HFF-Myc (cell line): ENCODE data around the gene ZNF687.

Experiments
- DNase-seq: peaks from one replicate; pipeline ENCODE4 v3.0.0-alpha.2; 2011; ENCODE audit warnings: low read depth; ENCODE audit errors: extremely low read depth
- H3K4me3 ChIP-seq: replicated peaks from 2 replicates; pipeline ENCODE4 v1.5.1; 2011; ENCODE audit warnings: low read depth, mild to moderate bottlenecking, control low read depth, low read length
- CTCF ChIP-seq: IDR thresholded peaks from 2 replicates; pipeline ENCODE4 v1.5.1; 2012; ENCODE audit warnings: mild to moderate bottlenecking, low read depth, low read length, control low read depth; ENCODE audit errors: missing control alignments

The ZNF687 gene

GRCh38 chr1:151282883-151283725 lies 1.0 kb downstream of the ZNF687 start:
- no peak for DNase-seq
- TF ChIP-seq CTCF = no peak

GRCh38 chr1:151284013-151284577 lies 2.0 kb downstream of the ZNF687 start:
- no peak for DNase-seq
- H3K4me3 ChIP-seq = peak overlapping the region; percentile 57
- TF ChIP-seq CTCF = no peak

More at GRCh38 chr1:151282883-151283725, 1.0 kb downstream of the ZNF687 start:
- H3K4me3 ChIP-seq = peak overlapping the region; percentile 57

GRCh38 chr1:151286619-151287340 lies 4.7 kb downstream of the ZNF687 start:
- no peak for TF ChIP-seq CTCF
- no peak for DNase-seq
- H3K4me3 ChIP-seq = no peak overlapping the region

- H3K4me3 ChIP-seq = no peak overlapping the region
- no peak for TF ChIP-seq CTCF
- DNase-seq = no peak
These were observed 5.2 kb downstream of the ZNF687 start for GRCh38 chr1:151287341-151287699.

GRCh38 chr1:151287767-151288500 lies 5.8 kb downstream of the ZNF687 start:
- no peak for TF ChIP-seq CTCF
- DNase-seq = no peak
- H3K4me3 ChIP-seq = no peak overlapping the region

GRCh38 chr1:151288502-151288901 lies 6.4 kb downstream of the ZNF687 start:
- DNase-seq = no peak
- TF ChIP-seq CTCF = no peak
- no peak overlapping the region for H3K4me3 ChIP-seq
